B cell (primary cell): ENCODE measurements around the gene PXDC1.

Source experiments
- EZH2 ChIP-seq: IDR thresholded peaks from 2 replicates; pipeline ENCODE4 v1.6.1; 2012; ENCODE audit warnings: borderline replicate concordance, low read depth, mild to moderate bottlenecking, moderate library complexity, low read length; ENCODE audit not compliant: insufficient read depth, poor library complexity, severe bottlenecking
- TF ChIP-seq, protein P1 (sequence below): fragments of 200-600 bp; IDR thresholded peaks from one replicate; pipeline ENCODE4 v1.8.0; 2022; ENCODE audit warnings: antibody characterized with exemption, mild to moderate bottlenecking

DNA sequence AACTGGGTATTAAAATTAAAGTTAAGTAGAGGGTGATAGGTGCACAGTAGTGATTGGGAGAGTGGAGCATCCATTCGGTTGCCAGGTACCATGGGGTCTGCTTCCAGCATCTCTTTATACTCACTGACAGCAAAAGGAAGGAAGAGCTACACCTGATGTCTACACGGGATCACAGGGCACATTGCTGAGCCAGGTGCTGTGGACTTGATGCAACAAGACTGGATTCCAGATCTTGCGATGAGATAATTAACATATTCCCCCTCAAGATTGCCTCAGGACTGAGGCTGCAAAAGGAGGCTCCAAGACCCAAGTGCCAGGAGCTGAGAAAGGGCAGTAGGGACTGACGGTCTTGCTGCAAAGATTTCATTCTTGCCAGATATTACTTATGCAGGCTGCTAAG is 72.6 kb downstream of the PXDC1 start:
- TF ChIP-seq, protein P1, sequence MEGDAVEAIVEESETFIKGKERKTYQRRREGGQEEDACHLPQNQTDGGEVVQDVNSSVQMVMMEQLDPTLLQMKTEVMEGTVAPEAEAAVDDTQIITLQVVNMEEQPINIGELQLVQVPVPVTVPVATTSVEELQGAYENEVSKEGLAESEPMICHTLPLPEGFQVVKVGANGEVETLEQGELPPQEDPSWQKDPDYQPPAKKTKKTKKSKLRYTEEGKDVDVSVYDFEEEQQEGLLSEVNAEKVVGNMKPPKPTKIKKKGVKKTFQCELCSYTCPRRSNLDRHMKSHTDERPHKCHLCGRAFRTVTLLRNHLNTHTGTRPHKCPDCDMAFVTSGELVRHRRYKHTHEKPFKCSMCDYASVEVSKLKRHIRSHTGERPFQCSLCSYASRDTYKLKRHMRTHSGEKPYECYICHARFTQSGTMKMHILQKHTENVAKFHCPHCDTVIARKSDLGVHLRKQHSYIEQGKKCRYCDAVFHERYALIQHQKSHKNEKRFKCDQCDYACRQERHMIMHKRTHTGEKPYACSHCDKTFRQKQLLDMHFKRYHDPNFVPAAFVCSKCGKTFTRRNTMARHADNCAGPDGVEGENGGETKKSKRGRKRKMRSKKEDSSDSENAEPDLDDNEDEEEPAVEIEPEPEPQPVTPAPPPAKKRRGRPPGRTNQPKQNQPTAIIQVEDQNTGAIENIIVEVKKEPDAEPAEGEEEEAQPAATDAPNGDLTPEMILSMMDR: no peak
- no peak for TF ChIP-seq EZH2
